ENCODE measurements around the gene NPLOC4. TPM values are rescaled to one million over a fixed set of nuclear protein-coding genes. Genes with fewer than 3 reads are reported as not detected.
A peak's percentile ranks its signal among the peaks of the same experiment; 100 is the strongest.

NPLOC4 gene
- total and polyA plus RNA-seq, 9 of the 15 experiments (the other 6 are each of a cell fraction or from before 2014, with no cell fraction given), result 1.5 to 116 (median 64.5) TPM

GRCh38 chr17:81519284-81520020 lies 117.5 kb downstream of the NPLOC4 start (continued):
- TF ChIP-seq TSHZ1 (CRISPR knock-in tag; IDR thresholded peaks at IDR 0.05) (no peak), NR3C1 (CRISPR knock-in tag; IDR thresholded peaks at IDR 0.05) (peak; percentile 87), SMARCB1 (IDR thresholded peaks at IDR 0.05; ENCODE audit: insufficient read length, low read depth) (no peak), TCFL5 (CRISPR knock-in tag; conservative IDR thresholded peaks at IDR 0.05) (no peak), ZBED1 (IDR thresholded peaks at IDR 0.05) (peak; percentile 77; the same call in 1 of the 2 replicates), ARID1B (IDR thresholded peaks at IDR 0.05) (peak; percentile 62), RBM14 (IDR thresholded peaks at IDR 0.05; ENCODE audit: borderline replicate concordance, insufficient read depth, low read depth, low read length) (0 out of 2 replicates have a peak, but pooled peaks have one; percentile 42), ARHGAP35 (IDR thresholded peaks at IDR 0.05; ENCODE audit: partially characterized antibody) (no peak), ZNF277 (CRISPR knock-in tag; IDR thresholded peaks at IDR 0.05; ENCODE audit: borderline replicate concordance) (no peak), SRSF9 (IDR thresholded peaks at IDR 0.05; ENCODE audit: borderline replicate concordance, low read depth, low read length) (no peak), KLF10 (CRISPR knock-in tag; IDR thresholded peaks at IDR 0.05) (no peak), RCOR1 (IDR thresholded peaks at IDR 0.05; ENCODE audit: borderline replicate concordance in 1 of 2, low read depth in 2 of 2, low read length in 2 of 2) (no peak), CBFA2T2 (conservative IDR thresholded peaks at IDR 0.05) (no peak), JUN (IDR thresholded peaks at IDR 0.05; ENCODE audit: borderline replicate concordance, low read depth, low read length) (peak; percentile 73), JUN (CRISPR knock-in tag; IDR thresholded peaks at IDR 0.05; ENCODE audit: borderline replicate concordance) (peak; percentile 48; the same call in 1 of the 2 replicates), IRF1 (CRISPR knock-in tag; IDR thresholded peaks at IDR 0.05; ENCODE audit: borderline replicate concordance) (no peak), HDAC6 (IDR thresholded peaks at IDR 0.05; ENCODE audit: low read depth, low read length) (no peak), SIN3A (IDR thresholded peaks at IDR 0.05; ENCODE audit: borderline replicate concordance in 2 of 2, control insufficient read depth in 1 of 2, low read depth in 2 of 2, low read length in 2 of 2) (no peak), TEAD4 (IDR thresholded peaks at IDR 0.05; ENCODE audit: low read length) (no peak), TEAD4 (CRISPR knock-in tag; IDR thresholded peaks at IDR 0.05; ENCODE audit: borderline replicate concordance) (no peak), KDM4B (IDR thresholded peaks at IDR 0.05; ENCODE audit: borderline replicate concordance in 2 of 2, low read depth in 1 of 2) (no peak), ZNF699 (CRISPR knock-in tag; IDR thresholded peaks at IDR 0.05; ENCODE audit: insufficient replicate concordance) (no peak)

Data from K562 (cell line).